GM19438 (cell line): ENCODE data around the gene MCTP2.

Source experiments
- ATAC-seq: cut with Tn5 transposase; IDR thresholded peaks from one replicate; pipeline ENCODE4 v1.9.1; 2021; ENCODE audit warnings: low read depth; ENCODE audit not compliant: unreplicated experiment

Gene MCTP2

DNA sequence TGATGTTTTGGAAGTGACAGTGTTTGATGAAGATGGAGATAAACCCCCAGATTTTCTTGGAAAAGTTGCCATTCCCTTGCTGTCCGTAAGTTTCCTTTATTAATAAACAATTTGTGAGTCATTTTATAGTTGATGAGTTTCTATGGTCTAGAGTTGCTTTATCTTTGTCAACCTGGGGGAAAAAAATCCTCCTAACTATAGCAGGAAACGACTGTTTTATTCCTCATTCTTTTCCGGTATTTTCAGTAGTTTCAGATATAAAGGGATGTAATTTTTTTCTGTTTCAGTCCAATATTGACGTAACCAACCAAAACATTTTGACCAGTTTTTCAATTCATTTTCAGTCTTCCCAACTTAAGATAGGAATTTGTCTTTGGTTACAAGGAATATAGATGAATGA, 154.1 kb downstream of the MCTP2 start:
- no peak for ATAC-seq

DNA sequence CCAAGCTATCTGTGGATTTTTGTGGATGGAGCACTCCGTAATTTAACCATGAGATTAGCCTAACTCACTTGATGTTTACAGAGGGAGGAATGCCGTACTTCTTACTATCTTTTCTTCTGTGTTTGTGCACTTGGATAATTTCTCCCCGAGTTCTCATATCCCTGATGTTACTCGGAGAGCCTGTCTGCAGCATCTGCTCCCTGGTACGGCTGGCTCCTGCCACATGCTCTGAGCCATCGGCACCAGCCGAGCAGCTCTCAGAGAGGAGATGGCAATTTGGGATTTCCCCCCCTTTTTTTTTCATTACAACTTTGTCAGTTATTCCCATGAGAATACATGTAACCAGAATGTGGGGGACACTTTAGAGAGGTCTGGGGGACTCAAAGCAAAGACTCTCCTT, 155.0 kb downstream of the MCTP2 start:
- no peak for ATAC-seq

DNA sequence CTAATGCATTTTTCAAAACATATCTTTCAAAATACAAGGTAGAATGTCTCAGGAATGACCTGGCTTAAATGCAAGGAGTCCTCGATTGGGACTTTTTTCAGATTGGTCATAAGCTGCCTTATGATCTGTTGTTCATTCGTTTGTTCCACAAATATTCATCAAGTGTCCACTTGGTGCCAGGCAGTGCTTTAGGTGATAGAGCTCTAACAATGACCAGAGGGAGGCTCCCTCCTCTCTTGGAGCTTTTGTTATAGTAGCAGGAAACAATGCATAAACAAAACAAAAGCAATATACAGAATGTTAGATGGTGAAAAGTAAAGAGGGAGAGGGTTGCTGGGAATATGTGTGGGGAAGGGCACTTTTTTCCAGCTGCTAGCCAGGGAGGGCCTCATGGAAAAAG, 156.1 kb downstream of the MCTP2 start:
- no peak for ATAC-seq

DNA sequence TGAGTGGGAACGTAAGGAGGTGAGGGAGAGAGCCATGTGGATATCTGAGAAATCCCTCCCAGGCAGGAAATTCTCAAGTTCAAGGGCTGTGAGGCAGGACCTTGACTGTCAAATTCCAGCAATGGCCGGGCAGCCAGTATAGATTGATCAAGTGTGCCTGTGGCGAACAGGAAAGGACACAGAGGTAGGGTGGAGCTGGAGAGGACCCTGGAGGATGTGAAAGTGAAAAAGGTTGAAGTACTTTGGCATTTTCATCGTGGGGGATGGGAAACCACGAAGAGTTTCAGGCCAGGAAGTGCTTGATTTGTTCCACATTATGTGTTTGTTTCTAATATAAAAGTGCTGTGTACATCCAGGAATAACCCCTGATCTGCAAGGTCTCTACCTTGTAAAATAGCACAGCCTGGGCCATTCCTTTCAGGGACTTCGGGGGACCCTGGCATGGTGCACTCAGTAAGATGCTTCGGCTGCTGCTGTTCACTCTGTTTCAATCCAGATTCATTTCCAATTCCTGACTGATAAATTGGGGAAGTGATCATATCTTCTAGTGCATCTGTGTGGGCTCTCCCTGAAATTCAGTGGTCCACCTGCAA, 156.6 kb downstream of the MCTP2 start:
- ATAC-seq = peak; percentile 83

DNA sequence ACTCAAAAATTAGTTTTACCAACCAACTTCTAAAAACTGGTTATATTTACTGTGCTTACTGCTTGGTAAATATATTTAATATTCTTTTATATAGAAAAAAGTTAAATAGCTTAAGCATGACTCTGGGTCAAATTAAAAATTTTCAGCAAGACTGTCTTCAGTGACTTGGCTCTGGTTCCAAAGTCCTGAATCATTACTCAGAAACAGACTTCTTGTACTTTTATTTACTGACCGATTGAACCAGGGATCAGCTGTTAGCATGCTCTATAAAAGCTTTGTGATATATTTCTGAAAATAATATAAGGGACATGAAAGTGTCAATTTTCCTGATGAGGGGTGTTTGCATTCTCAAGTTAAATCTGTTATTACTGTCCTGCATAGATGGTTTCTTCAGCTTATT, 164.3 kb downstream of the MCTP2 start:
- no peak for ATAC-seq

DNA sequence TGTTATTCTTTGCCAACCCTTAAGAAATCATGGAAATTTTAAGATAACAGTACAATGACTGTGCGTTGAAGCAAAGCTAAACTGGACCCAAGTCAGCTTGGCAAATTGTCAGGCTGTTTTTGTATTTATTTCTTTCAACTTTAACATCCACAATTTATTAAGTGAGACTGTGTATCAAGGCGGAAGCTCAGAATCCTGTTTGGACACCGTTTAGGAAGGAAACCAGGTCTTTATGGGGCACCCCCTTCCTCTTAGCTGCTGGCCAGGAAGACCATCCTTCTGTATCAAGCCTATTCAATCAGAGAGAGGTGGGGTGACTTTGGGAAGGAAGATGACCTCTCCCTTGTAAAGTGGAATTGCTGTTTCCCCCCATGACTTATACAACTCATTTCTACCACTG, 166.0 kb downstream of the MCTP2 start:
- ATAC-seq = no peak

DNA sequence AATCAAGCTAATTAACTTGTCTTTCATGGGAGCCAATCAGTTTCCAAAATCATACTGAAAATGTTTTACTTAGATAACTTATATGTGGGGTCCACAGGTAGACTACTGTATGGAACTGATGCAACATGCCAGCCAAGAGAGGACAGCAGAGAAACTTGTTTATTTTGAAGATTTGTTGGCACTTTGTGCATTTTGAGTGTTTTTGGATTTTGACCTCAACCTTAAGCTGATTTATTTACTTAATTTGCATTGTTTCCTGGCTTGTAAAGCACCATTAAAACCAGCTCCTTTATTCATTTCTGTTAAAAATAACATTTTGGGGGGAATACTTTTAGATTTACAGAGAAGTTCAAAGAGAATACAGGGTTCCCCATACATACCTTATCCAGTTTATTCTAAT, 166.6 kb downstream of the MCTP2 start:
- no peak for ATAC-seq

DNA sequence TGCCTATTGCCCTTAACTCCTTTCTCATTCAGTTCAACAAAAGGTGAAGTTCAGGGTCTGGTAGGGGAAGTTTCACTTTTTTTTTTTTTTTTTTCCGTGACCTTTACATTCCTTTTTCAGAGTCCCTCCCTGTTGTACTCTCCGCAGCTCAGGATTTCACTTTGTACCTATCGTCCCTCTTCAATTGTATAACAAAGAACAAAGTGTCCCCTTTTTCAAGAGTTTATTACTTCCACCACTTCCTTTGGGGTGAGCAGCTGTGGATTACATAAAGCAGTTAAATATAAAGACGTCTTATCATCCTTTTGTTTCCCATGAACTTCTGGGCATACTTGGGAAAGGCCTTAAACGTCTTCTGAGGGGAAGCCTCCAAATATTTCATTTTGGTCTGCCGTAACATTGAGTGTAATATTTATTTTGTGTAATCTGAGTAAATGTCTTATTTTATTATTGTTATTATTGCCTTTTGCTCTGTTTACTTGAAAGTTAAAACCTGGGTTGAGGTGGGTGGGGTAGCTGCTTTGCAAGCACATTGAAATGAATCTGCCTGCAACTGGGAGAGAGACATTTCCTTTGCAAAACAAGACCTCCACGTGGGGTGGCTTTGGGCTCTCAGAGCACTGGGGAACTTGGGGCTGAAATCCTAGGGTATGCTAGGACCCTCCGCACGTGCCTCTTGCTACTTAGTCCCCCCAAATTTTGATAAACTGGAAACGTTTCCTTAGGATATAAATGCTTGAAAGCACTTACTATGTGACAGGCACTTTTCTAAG, 169.4 kb downstream of the MCTP2 start:
- ATAC-seq = no peak

DNA sequence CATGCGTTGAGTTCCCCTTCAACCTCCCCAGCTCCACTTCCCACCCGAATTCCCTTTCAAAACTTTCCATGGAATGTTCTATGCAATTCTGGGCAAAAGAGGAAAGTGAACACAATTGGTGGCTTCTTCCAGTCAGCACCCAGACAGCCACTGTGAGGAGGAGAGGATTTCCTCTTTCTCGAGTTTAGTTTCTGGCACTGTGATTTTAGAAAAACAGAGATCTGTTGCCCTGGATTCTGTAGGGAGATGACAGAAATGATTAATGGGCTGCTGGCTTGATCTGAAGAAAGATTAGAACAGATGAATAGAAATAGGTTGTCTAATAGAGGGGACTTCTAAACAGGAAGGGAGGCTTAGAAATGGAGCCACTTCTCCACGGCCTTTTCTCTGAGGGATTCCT, 172.0 kb downstream of the MCTP2 start:
- ATAC-seq = no peak

DNA sequence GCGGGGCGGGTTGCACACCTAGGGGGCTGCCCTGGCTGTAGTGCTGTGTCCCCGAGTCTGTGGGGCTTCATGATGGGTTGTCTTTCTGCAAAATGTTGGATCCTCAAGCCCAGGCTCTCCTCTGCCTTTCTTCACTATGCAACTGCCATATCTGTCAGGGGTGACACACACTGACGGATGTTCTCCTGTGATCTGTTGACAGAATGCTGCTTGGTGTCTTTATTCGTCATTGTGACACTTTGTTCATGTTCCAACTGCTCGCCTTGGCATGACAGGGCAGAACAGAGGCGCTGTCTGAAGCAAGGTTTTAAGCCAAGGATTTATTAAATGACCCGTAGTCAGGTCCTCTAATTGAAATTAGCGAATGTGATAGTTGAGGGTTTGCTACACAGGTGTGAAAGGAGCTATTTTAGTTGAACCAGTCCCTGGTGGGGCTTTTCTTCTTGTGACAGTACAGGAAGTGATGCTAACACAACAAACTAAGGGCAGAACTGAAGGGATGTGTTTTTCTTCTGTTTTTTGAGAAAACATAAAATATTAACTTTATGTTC, 173.4 kb downstream of the MCTP2 start:
- no peak for ATAC-seq

DNA sequence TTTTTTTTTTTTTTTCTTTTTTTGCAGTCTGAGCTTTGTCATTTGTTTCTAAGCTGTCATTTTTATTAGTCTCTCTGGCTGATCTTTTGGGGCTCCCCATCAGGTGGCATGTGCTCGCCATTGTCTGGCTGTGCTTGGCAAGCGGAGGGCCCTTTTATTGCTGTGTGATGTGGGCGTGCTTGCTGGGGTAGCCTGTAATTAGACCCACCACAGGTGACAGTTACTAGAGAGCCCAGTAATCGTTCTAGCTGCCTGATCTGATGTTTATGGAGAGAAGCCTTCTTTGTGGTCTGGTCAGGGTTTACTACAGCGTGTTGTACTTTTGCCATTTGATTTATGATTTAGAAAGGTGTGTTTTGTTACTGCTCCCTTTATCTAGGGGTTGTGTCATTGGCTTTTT, 179.9 kb downstream of the MCTP2 start:
- ATAC-seq = no peak

DNA sequence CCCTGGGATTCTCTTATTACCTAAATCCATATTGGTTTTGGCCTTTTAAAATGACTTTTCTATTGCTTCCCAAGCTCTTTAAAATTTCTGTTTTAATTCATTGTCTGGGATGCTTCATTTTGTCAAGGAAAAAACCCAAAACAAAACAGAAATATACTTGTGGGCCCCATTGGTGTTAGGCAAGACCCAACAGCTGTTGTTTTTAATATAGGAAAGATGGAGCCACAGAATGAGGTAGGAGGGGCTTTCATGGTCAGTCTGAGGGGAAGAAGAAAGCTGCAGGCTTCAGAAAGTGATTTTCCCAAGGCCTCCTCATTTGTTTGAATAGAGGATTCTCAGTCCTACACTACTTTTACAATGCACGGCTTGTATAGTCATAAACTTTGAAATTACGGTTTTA, 180.5 kb downstream of the MCTP2 start:
- ATAC-seq = no peak

DNA sequence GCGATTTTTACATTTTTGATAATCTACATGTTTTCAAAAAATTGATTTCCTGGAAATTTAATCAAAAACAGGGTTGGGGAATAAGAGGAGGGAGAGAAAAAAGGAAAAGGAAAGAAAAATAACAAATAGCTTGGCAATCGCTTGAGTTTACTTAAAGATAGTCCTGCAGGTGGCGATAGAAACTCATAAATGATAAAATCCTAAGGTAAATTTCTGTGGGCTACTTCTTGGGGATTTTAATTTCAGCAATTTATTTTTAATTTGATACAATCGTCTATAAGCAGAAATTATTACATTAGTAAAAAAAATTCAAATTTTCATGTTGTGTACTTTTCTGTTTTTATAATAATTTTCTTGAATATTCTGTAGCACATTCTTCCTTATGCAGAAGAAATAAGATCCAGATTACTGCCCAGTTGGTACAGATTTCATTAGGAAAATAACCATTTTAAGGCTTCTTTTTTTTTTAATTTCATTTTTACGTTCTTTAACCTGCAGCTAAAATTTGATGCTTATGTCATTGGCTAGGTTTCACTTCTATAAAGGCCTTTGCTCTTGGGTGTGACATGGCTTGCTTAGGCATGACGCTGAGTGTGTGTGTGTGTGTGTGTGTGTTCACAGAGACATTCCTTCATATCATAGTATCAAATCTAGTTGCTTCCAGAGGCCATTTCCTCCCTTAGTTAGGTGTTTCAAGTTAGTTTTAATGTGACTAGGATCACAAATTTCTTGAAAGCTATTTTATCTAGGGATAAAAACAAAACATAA, 181.8 kb downstream of the MCTP2 start:
- ATAC-seq = no peak

DNA sequence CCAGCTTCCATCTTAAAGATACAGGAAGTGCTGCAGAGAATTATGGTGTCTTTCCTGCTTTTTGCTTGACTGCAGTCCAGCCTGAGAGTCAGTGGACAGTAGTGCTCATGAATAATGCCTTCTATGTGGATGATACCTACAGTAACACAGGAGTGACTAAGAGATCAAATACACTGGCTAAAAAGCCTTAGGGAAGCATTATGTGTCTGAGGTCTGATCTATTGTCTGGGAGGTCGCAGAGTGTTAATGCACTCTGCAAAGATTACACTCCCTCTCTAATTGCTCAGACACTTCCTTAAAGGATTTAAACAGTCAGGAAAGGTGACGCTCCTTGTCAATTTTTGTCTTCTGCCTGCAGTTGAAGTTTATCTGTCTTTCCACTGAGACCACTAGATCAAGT, 183.6 kb downstream of the MCTP2 start:
- ATAC-seq = no peak

DNA sequence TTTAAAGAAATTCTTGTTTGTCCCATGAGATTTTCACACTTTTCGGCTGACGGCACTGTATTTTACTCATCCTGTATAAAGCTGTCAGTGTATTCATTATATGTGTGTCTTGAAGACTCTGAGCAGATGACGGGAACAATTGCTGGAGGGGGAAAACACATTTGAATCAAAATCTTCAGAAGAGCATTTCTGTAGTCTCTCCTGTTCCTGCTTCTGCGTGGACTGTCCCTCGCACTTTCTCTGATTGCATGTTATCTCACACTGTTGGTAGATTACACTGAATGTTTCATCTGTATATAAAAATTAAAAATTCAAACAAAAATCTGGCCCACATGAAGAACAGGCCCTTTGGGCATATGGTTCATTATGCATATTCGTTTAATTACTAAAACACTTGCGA, 184.9 kb downstream of the MCTP2 start:
- no peak for ATAC-seq

DNA sequence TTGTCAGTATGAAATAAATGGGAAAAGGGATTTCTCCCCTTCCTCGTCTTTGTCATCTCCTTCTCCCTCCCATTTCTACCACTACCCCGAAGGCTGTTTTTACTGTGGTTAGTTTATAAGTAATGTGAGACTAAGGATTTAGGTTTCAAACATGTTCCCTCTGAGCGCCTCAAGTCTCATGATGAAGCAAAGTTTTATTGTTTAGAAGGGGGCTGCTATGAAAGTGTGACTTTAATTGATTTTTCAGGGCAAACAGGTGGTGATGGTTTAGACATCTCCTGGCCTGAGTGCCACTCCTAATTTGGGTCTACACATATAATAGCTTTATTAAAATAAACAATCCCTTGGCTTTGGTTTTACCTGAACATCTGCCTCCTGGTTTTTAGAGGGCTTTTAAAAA, 185.5 kb downstream of the MCTP2 start:
- no peak for ATAC-seq

DNA sequence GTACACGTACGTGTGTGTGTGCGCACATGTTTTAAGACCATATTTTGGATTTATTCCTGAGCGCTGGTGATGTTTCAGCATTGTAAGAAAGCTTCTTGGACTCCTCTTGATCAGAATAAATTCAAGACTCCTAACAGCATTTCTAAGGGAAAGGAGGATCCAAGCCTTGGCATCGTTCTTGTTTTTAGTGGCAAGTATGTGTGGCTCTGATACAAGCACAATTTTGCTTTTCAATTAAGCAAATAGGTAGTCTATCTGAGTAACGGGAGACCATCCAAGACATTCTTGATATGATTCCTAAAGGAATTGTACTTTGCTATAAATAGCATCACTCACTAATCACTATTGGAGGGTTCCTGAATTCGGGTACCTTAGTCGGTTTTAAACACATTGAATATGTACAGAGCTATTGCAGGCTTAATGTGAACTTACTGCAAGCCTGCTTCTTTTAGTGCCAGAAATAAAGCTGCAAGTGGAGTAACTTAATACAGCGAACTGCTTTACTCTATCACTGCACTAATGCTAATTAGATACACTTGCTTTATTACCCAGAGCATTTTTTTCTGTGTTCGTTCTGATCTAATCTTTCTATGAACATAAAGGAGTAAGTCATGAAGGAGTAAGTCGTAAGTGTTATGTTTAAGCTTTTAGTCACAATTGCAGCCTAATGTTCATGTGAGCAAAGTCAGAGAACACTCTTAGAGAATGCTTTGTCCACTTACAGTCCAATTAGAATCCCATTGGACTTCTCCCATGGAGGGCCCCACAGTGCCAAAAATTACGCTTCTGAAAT, 186.3 kb downstream of the MCTP2 start:
- no peak for ATAC-seq

DNA sequence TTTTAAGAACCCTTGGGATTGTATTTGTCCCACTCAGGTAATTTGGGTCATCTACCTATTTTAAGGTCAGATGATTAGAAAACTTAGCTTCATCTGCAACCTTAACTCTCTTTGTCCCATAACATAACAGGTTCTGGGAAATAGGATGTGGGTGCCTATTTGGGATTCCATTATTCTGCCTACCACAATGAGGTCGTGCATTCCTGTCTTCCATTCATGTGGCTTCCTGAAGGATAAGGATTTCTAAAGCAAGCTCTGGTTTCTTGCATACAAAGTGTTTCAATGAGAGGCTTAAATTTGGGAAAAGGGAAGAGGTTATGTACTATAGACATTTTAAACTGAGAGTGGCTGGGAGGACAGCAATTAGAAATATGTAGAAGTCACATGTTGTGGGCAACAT, 190.3 kb downstream of the MCTP2 start:
- no peak for ATAC-seq

DNA sequence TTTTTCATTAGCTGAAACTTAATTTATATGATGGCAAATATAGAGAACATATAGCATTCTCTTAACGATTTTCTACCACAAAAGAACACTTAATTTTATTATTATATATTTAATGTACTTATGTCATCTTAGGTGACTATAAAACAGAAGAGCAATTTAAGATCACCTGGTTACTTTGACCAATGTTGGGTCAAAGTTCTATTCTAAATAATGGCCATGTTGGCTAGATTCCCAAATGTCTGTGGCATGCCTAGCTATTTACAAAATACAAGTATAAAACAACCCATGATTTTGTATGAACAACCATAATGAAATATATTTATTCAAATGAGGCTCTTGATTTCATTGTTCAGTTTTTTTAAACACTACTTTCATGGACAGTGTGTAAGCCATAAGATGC, 200.9 kb downstream of the MCTP2 start:
- ATAC-seq = no peak

DNA sequence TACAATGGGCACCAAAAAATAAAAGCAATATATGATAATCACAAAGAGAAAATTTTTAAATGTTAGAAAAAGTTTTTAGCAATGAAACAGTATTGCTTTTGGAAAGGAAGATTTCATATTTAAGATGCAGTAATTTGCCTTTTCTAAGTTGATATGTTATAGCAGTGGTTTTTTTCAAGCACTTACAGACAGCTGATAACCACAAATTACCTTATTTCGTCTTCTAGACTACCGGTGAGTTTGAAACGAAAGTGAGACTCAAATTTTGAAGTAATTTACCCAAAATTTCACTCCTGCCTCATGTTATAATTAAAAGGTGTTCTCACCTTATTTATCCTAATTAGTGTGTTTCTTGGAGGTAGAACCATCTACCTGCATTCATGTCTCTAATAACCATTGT, 207.8 kb downstream of the MCTP2 start:
- ATAC-seq = no peak

DNA sequence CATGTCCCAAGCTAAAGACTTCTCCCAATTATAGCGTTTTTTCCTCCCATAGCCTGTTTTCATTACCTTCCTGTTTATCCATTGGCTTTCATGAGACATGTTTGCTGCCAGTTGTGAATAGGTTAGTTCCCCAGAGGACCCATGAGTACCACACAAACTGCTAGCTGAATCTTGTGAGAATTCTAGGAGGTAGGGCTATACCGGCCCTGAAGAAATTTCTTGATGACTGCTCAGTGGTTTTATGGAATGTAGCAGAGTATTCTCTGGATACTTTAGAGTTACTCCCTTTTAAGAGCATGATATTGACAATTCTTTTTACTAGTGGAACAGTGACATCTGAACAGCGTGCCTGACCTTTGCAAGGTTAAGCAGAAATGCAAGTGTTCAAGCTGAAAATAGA, 210.4 kb downstream of the MCTP2 start:
- ATAC-seq = no peak
